Testis (tissue), 2 donors: ENCODE data around the gene PPP1R1A.

Experiments used
- CTCF ChIP-seq, 3 experiments: fragments of 450-650 bp in 2 of 3; fragments of 200-600 bp in 1 of 3; sonication (generic) in 1 of 3; IDR thresholded peaks; one replicate each; pipeline ENCODE4 v1.5.1; 2016 to 2019; ENCODE audit warnings: antibody characterized with exemption in 3 of 3, mild to moderate bottlenecking in 2 of 3, moderate library complexity in 1 of 3
- POLR2A ChIP-seq: fragments of 450-650 bp; IDR thresholded peaks from one replicate; pipeline ENCODE4 v1.6.1; 2017; ENCODE audit warnings: antibody characterized with exemption, mild to moderate bottlenecking, moderate library complexity

DNA sequence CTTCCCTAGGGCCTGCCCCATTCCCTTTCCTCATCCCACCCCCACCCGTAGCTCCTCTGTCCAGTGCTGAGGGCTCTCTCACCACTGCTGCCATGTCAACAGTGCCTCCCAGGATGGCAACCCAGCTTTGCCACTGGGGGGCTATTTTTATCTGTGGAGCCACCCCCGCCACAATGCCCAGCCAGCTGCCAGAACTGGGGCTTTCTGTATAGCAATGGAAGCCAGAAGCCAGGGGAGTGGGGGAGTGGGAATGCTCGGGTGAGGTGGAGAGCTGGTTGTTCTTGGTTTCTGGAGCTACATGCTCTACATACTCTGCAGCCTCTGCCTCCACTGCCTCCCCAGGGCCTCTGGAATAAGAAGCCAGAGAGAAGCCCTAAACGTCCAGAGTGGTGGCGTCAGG, 30.1 kb downstream of the PPP1R1A start:
- TF ChIP-seq CTCF (IDR thresholded peaks at IDR 0.05) = no peak
- TF ChIP-seq POLR2A = no peak
